CD14-positive monocyte (primary cell): Measurements from ENCODE around the gene LIPK. TPM values are rescaled to one million over a fixed set of nuclear protein-coding genes. Genes with fewer than 3 reads are reported as not detected.

Source experiments
- DNase-seq, 3 donors: peaks; one replicate each; pipeline ENCODE4 v3.0.0-alpha.2; 2011 to 2022
- H2AFZ ChIP-seq: 2 replicates; pipeline ENCODE4 v1.6.0; 2012; ENCODE audit warnings: mild to moderate bottlenecking, low read depth, low read length, inconsistent platforms; ENCODE audit not compliant: insufficient read depth, poor library complexity, severe bottlenecking
- H3K27ac ChIP-seq, 2 donors: 1 replicate in 1 of 2; 2 replicates in 1 of 2; pipeline ENCODE4 v1.5.1; 2012 to 2013; ENCODE audit warnings: low read length in 2 of 2, control low read depth in 1 of 2, inconsistent platforms in 1 of 2, low read depth in 1 of 2, mild to moderate bottlenecking in 1 of 2
- H3K27me3 ChIP-seq, 2 donors: one replicate each; pipeline versions ENCODE4 v1.6.0 to v1.6.1; 2011 to 2013; ENCODE audit warnings: low read length in 2 of 2; ENCODE audit not compliant: control insufficient read depth in 2 of 2, insufficient read depth in 2 of 2
- H3K36me3 ChIP-seq, 2 donors: replicated peaks in 1 of 2; 1 replicate in 1 of 2; 2 replicates in 1 of 2; pipeline versions ENCODE4 v1.5.1 to v1.6.1; 2012 to 2013; ENCODE audit warnings: low read length in 2 of 2, control low read depth in 1 of 2, inconsistent platforms in 1 of 2, mild to moderate bottlenecking in 1 of 2; ENCODE audit not compliant: insufficient read depth in 2 of 2, control insufficient read depth in 1 of 2
- H3K4me1 ChIP-seq, 2 donors: 1 replicate in 1 of 2; 2 replicates in 1 of 2; pipeline versions ENCODE4 v1.5.1 to v1.6.1; 2012 to 2013; ENCODE audit warnings: low read length in 2 of 2, control low read depth in 1 of 2, inconsistent platforms in 1 of 2, mild to moderate bottlenecking in 1 of 2, moderate library complexity in 1 of 2; ENCODE audit not compliant: insufficient read depth in 2 of 2, control insufficient read depth in 1 of 2
- H3K4me2 ChIP-seq: replicated peaks from 2 replicates; pipeline ENCODE3; 2012; ENCODE audit warnings: low read length, moderate library complexity, mild to moderate bottlenecking; ENCODE audit not compliant: poor library complexity, severe bottlenecking; ENCODE audit errors: extremely low read depth
- H3K4me3 ChIP-seq, 3 experiments: fragments of 200-600 bp in 1 of 3; sonication (generic) in 1 of 3; replicated peaks in 1 of 3; 1 replicate in 2 of 3; 2 replicates in 1 of 3; pipeline ENCODE4 v1.5.1; 2011 to 2013; ENCODE audit warnings: low read length in 3 of 3, mild to moderate bottlenecking in 3 of 3, control low read depth in 2 of 3, low read depth in 2 of 3, inconsistent platforms in 1 of 3, moderate library complexity in 1 of 3
- H3K79me2 ChIP-seq: 2 replicates; pipeline ENCODE4 v1.6.0; 2012; ENCODE audit warnings: mild to moderate bottlenecking, control low read depth, inconsistent platforms, low read length, moderate library complexity; ENCODE audit not compliant: insufficient read depth
- H3K9ac ChIP-seq: 2 replicates; pipeline ENCODE4 v1.6.0; 2017; ENCODE audit warnings: low read length, mild to moderate bottlenecking; ENCODE audit not compliant: insufficient read depth, poor library complexity, severe bottlenecking
- H3K9me3 ChIP-seq, 2 donors: replicated peaks in 1 of 2; 1 replicate in 1 of 2; 2 replicates in 1 of 2; pipeline versions ENCODE4 v1.5.1 to v1.6.1; 2012 to 2013; ENCODE audit warnings: low read length in 2 of 2, control low read depth in 1 of 2; ENCODE audit not compliant: control insufficient read depth in 1 of 2, insufficient read depth in 1 of 2
- H4K20me1 ChIP-seq: 2 replicates; pipeline ENCODE4 v1.6.0; 2012; ENCODE audit warnings: mild to moderate bottlenecking, low read length, control low read depth, moderate library complexity; ENCODE audit not compliant: insufficient read depth
- H3K27ac Mint-ChIP-seq, 7 donors: one replicate each; pipeline ENCODE4 v1.8.0; 2020; ENCODE audit warnings: mild to moderate bottlenecking in 7 of 7, mixed read lengths in 7 of 7, moderate library complexity in 6 of 7, inconsistent platforms in 2 of 7
- H3K27me3 Mint-ChIP-seq, 3 donors: one replicate each; pipeline ENCODE4 v1.8.0; 2021 to 2022; ENCODE audit warnings: low read depth in 3 of 3, mild to moderate bottlenecking in 3 of 3, mixed read lengths in 3 of 3, moderate library complexity in 3 of 3, inconsistent platforms in 1 of 3
- H3K36me3 Mint-ChIP-seq, 2 donors: one replicate each; pipeline ENCODE4 v1.8.0; 2020; ENCODE audit warnings: mixed read lengths in 2 of 2, inconsistent platforms in 1 of 2, mild to moderate bottlenecking in 1 of 2
- H3K4me1 Mint-ChIP-seq: one replicate; pipeline ENCODE4 v1.8.0; 2020; ENCODE audit warnings: mild to moderate bottlenecking, mixed read lengths
- H3K4me3 Mint-ChIP-seq, 2 donors: one replicate each; pipeline ENCODE4 v1.8.0; 2020; ENCODE audit warnings: mild to moderate bottlenecking in 2 of 2, mixed read lengths in 2 of 2, moderate library complexity in 1 of 2
- H3K9me3 Mint-ChIP-seq, 7 donors: one replicate each; pipeline ENCODE4 v1.8.0; 2020 to 2022; ENCODE audit warnings: mixed read lengths in 7 of 7, mild to moderate bottlenecking in 6 of 7, moderate library complexity in 6 of 7, inconsistent platforms in 2 of 7
- WGBS: methylation state at CpG from one replicate; pipeline ENCODE4 v1.1.5; 2013; ENCODE audit warnings: missing lambda C conversion rate; ENCODE audit not compliant: insufficient coverage; 5-methylcytosine and 5-hydroxymethylcytosine counted together
- intact Hi-C, 2 donors: fragments of 100-400 bp; cut with micrococcal nuclease; formaldehyde crosslinking; loops; one replicate each; pipeline versions ENCODE4 v1.15.0 to v1.15.1; 2023
- polyA plus RNA-seq, 3 donors: library from polyadenylated mRNA; depleted of rRNA in 1 of 3; unstranded in 2 of 3; stranded (reverse) in 1 of 3; fragments of 300-500 nt in 2 of 3; fragments of >200 nt in 1 of 3; fragmentation: Illumina TruSeq in 2 of 3; gene quantifications; 1 replicate in 2 of 3; 2 replicates in 1 of 3; pipeline ENCODE4 v1.2.3, GENCODE V29; 2012 to 2021
- TF ChIP-seq, protein P1 (sequence below): fragments of 200-600 bp; IDR thresholded peaks from one replicate; pipeline ENCODE4 v1.8.0; 2022; ENCODE audit warnings: antibody characterized with exemption, mild to moderate bottlenecking

The LIPK gene
- polyA plus RNA-seq, 3 donors, result not detected

DNA sequence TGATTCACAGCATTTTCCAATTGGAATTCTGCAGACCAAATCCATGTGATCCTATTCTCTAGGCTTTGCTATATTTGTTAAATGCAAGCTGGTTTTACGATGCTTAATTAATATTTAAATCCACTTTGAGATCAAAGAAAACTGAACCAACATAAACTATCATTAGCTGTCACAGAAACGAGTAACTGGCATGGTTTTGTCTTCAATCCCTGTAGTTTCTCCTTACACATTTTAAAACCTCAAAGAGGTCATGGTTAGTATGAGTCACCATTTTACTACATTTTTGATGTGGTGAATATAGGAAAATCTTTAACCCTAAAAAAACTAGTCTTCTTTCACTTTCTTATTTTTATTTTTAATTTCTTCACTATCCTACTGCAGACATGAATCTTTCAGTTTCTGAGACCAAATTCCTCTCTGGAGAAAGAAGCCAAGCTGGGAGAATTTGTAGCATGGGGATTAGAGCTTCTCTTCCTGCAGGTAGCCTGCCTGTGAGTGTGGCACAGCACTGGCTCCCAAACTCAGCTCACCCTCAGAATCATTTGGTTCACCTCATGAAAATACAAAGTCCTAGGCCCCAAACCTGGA is 87.8 kb downstream of the LIPK start:
- no CpG with 5 or more reads among the region's 2 CpGs for WGBS
- H3K79me2 ChIP-seq, result no peaks in the 10 kb centered on the region
- peaks cover 34 to 37% of the 10 kb centered on the region in 2 donors for H3K4me1 ChIP-seq
- peak overlapping the region in 6 of 7 donors; percentile 46 to 96 (median 91) for H3K27ac Mint-ChIP-seq
- H3K9me3 Mint-ChIP-seq, result peaks cover 0 to 11% (median 0%) of the 10 kb centered on the region in 7 donors
- H3K9ac ChIP-seq, result no peak overlapping the region
- H3K9me3 ChIP-seq, result no peaks in the 10 kb centered on the region
- H3K4me3 ChIP-seq, result no peak overlapping the region
- intact Hi-C loops, result loop anchor here (5.0 to 10.0 kb wide), 2 partner anchors 37 to 99 kb away; no protein-coding TSS in a partner anchor
- no peaks in the 10 kb centered on the region for H3K36me3 ChIP-seq
- no peak overlapping the region for H2AFZ ChIP-seq
- TF ChIP-seq, protein P1, sequence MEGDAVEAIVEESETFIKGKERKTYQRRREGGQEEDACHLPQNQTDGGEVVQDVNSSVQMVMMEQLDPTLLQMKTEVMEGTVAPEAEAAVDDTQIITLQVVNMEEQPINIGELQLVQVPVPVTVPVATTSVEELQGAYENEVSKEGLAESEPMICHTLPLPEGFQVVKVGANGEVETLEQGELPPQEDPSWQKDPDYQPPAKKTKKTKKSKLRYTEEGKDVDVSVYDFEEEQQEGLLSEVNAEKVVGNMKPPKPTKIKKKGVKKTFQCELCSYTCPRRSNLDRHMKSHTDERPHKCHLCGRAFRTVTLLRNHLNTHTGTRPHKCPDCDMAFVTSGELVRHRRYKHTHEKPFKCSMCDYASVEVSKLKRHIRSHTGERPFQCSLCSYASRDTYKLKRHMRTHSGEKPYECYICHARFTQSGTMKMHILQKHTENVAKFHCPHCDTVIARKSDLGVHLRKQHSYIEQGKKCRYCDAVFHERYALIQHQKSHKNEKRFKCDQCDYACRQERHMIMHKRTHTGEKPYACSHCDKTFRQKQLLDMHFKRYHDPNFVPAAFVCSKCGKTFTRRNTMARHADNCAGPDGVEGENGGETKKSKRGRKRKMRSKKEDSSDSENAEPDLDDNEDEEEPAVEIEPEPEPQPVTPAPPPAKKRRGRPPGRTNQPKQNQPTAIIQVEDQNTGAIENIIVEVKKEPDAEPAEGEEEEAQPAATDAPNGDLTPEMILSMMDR, result no peak
- H3K4me2 ChIP-seq, result no peak overlapping the region
- no peaks in the 10 kb centered on the region for H4K20me1 ChIP-seq
- peaks cover 39% of the 10 kb centered on the region for H3K4me1 Mint-ChIP-seq
- H3K36me3 Mint-ChIP-seq, result peaks cover 0 to 2% of the 10 kb centered on the region in 2 donors
- peak overlapping the region in 1 of 2 donors; percentile 49 for H3K27ac ChIP-seq
- peaks cover 14 to 24% (median 21%) of the 10 kb centered on the region in 3 donors for H3K27me3 Mint-ChIP-seq
- H3K27me3 ChIP-seq, result peaks cover 16 to 20% of the 10 kb centered on the region in 2 donors
- H3K4me3 Mint-ChIP-seq, result peak overlapping the region in 1 of 2 donors; percentile 35
- DNase-seq, result peak; percentile 23 to 71 (median 47)

DNA sequence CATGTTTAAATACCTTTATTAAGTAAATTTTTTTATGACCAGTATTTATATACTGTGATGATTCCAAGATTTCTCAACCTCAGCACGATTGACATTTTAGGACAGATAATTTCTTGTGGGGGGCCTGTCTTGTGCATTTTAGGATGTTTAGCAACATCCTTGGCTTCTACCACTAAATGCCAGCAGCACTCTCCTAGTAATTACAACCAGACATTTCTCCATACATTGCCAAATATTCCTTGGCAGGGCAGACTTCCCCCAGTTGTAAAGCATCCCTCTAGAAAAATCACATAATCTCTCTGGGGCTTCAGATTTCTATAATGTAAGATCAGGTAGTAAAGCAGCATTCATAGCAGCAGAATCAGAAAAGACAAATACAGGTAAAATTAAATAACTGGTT is 88.7 kb downstream of the LIPK start:
- peaks cover 0 to 2% of the 10 kb centered on the region in 2 donors for H3K36me3 Mint-ChIP-seq
- H3K4me1 Mint-ChIP-seq, result peaks cover 39% of the 10 kb centered on the region
- TF ChIP-seq, protein P1, result no peak
- H3K27ac Mint-ChIP-seq, result peak overlapping the region in 2 of 7 donors; percentile 1 to 9
- DNase-seq, result peak in 1 of 3 donors; percentile 41
- H3K9ac ChIP-seq, result no peak overlapping the region
- peaks cover 16 to 20% of the 10 kb centered on the region in 2 donors for H3K27me3 ChIP-seq
- no peaks in the 10 kb centered on the region for H4K20me1 ChIP-seq
- peaks cover 34 to 37% of the 10 kb centered on the region in 2 donors for H3K4me1 ChIP-seq
- H3K9me3 Mint-ChIP-seq, result peaks cover 0 to 11% (median 0%) of the 10 kb centered on the region in 7 donors
- no peak overlapping the region for H3K4me2 ChIP-seq
- H2AFZ ChIP-seq, result no peak overlapping the region
- no CpG with 5 or more reads among the region's 1 CpG for WGBS
- H3K4me3 Mint-ChIP-seq, result peak overlapping the region in 1 of 2 donors; percentile 65
- intact Hi-C loops, result loop anchor here (5.0 to 10.0 kb wide), 2 partner anchors 37 to 100 kb away; no protein-coding TSS in a partner anchor
- no peak overlapping the region for H3K27ac ChIP-seq
- H3K27me3 Mint-ChIP-seq, result peaks cover 14 to 30% (median 24%) of the 10 kb centered on the region in 3 donors
- H3K4me3 ChIP-seq, result no peak overlapping the region
- H3K36me3 ChIP-seq, result no peaks in the 10 kb centered on the region
- H3K79me2 ChIP-seq, result no peaks in the 10 kb centered on the region
- H3K9me3 ChIP-seq, result no peaks in the 10 kb centered on the region
